HFFc6 (cell line): ENCODE measurements around the gene PKDREJ. TPM values are rescaled to one million over a fixed set of nuclear protein-coding genes. Genes with fewer than 3 reads are reported as not detected.

ENCODE experiments used
- DNase-seq: peaks from one replicate; pipeline ENCODE4 v3.0.0-alpha.2; 2018
- H3K27ac Mint-ChIP-seq: 2 replicates; pipeline ENCODE4 v1.8.0; 2020; ENCODE audit warnings: mild to moderate bottlenecking, mixed read lengths
- H3K27me3 Mint-ChIP-seq: 2 replicates; pipeline ENCODE4 v1.8.0; 2021; ENCODE audit warnings: mild to moderate bottlenecking, moderate library complexity, mixed read lengths; ENCODE audit not compliant: insufficient read depth
- H3K36me3 Mint-ChIP-seq: 2 replicates; pipeline ENCODE4 v1.8.0; 2021; ENCODE audit warnings: low read depth, mixed read lengths
- H3K4me1 Mint-ChIP-seq: 2 replicates; pipeline ENCODE4 v1.8.0; 2020; ENCODE audit warnings: low read depth, mixed read lengths
- H3K4me3 Mint-ChIP-seq: 2 replicates; pipeline ENCODE4 v1.8.0; 2020; ENCODE audit warnings: mild to moderate bottlenecking, moderate library complexity, mixed read lengths
- H3K9me3 Mint-ChIP-seq: 2 replicates; pipeline ENCODE4 v1.8.0; 2020; ENCODE audit warnings: mild to moderate bottlenecking, mixed read lengths
- CTCF ChIP-seq: fragments of 200-600 bp; sonication (generic); IDR thresholded peaks from 2 replicates; pipeline ENCODE4 v1.5.0; 2021; ENCODE audit warnings: antibody characterized with exemption, mild to moderate bottlenecking
- total RNA-seq, 6 experiments: library from RNA; stranded (reverse); fragmentation: NEBNext Ultra II Directional; extraction: Animal tissue kit (Norgen Biotek cat#: 25700); gene quantifications; 2 replicates in 1 of 6; 3 replicates in 5 of 6; pipeline ENCODE4 v1.2.3, GENCODE V29; 2021

The PKDREJ gene
- total RNA-seq, 6 experiments from 2014 or later, result not detected

- H3K4me1 Mint-ChIP-seq, result no peaks in the 10 kb centered on the region; the same call in 1 of the 2 replicates
- no peak for TF ChIP-seq CTCF
Observed at GRCh38 chr22:46238541-46238940, 24.6 kb downstream of the PKDREJ start.

GRCh38 chr22:46237453-46238124 lies 25.6 kb downstream of the PKDREJ start:
- no peak for DNase-seq
- no peaks in the 10 kb centered on the region for H3K9me3 Mint-ChIP-seq
- H3K27ac Mint-ChIP-seq, result no peak overlapping the region
- H3K36me3 Mint-ChIP-seq, result peaks cover 5% of the 10 kb centered on the region; the same call in 1 of the 2 replicates
- no peak for TF ChIP-seq CTCF
- peaks cover 5% of the 10 kb centered on the region for H3K4me1 Mint-ChIP-seq
- H3K4me3 Mint-ChIP-seq, result no peak overlapping the region
- H3K27me3 Mint-ChIP-seq, result no peaks in the 10 kb centered on the region; the same call in 1 of the 2 replicates

More at GRCh38 chr22:46238541-46238940, 24.6 kb downstream of the PKDREJ start:
- Mint-ChIP-seq H3K36me3 (peaks cover 5% of the 10 kb centered on the region; the same call in 1 of the 2 replicates), H3K27me3 (no peaks in the 10 kb centered on the region; the same call in 1 of the 2 replicates), H3K9me3 (no peaks in the 10 kb centered on the region), H3K27ac (0 out of 2 replicates have a peak overlapping the region, but pooled peaks have one; percentile 28), H3K4me3 (no peak overlapping the region)
- no peak for DNase-seq

GRCh38 chr22:46234969-46235368 lies 28.2 kb downstream of the PKDREJ start:
- H3K27ac Mint-ChIP-seq, result no peak overlapping the region
- H3K4me3 Mint-ChIP-seq, result no peak overlapping the region
- no peaks in the 10 kb centered on the region for H3K9me3 Mint-ChIP-seq
- peaks cover 5% of the 10 kb centered on the region; the same call in 1 of the 2 replicates for H3K36me3 Mint-ChIP-seq
- DNase-seq, result no peak
- TF ChIP-seq CTCF, result no peak
- no peaks in the 10 kb centered on the region; the same call in 1 of the 2 replicates for H3K27me3 Mint-ChIP-seq
- peaks cover 5% of the 10 kb centered on the region for H3K4me1 Mint-ChIP-seq

GRCh38 chr22:46233231-46233630 lies 29.9 kb downstream of the PKDREJ start:
- TF ChIP-seq CTCF, result no peak
- Mint-ChIP-seq H3K27me3 (no peaks in the 10 kb centered on the region; the same call in 1 of the 2 replicates), H3K9me3 (no peaks in the 10 kb centered on the region), H3K36me3 (peaks cover 5% of the 10 kb centered on the region; the same call in 1 of the 2 replicates), H3K4me3 (no peak overlapping the region), H3K27ac (no peak overlapping the region), H3K4me1 (peaks cover 11% of the 10 kb centered on the region)
- peak; percentile 33 for DNase-seq

- TF ChIP-seq CTCF, result no peak
- Mint-ChIP-seq H3K27ac (no peak overlapping the region), H3K36me3 (peaks cover 8% of the 10 kb centered on the region), H3K4me1 (peaks cover 11% of the 10 kb centered on the region), H3K9me3 (no peaks in the 10 kb centered on the region), H3K27me3 (no peaks in the 10 kb centered on the region), H3K4me3 (no peak overlapping the region)
- DNase-seq, result no peak
Observed at GRCh38 chr22:46230262-46230901, 32.8 kb downstream of the PKDREJ start.
